Measurements from ENCODE around the gene S100A13.
"Not testable (repeated sequence)": the region's sequence is repeated elsewhere in the genome, so short reads cannot be mapped to it uniquely, and the experiment has no call there.

Gene S100A13

GRCh38 chr1:153626904-153627714, at the start of gene S100A13:
Gene S100A13, minus strand, starts transcription at chr1:153627505. Its CDS starts 1,033 bp downstream, at chr1:153626472.
- peak; percentile 78 for DNase-seq

GRCh38 chr1:153673511-153673910, 46.2 kb upstream of the S100A13 start:
- DNase-seq = no peak

GRCh38 chr1:153671628-153672353, 44.5 kb upstream of the S100A13 start:
- DNase-seq = not testable (repeated sequence)

GRCh38 chr1:153670859-153671627, 43.7 kb upstream of the S100A13 start, which contains the start of gene ILF2:
Gene ILF2, minus strand, starts transcription at chr1:153670993. Its CDS starts 71 bp downstream, at chr1:153670922.
- peak; percentile 99 for DNase-seq

- no peak for DNase-seq
Measured at GRCh38 chr1:153670257-153670858, 43.1 kb upstream of the S100A13 start.

- DNase-seq = no peak
Measured at GRCh38 chr1:153669606-153670005, 42.3 kb upstream of the S100A13 start.

- not testable (repeated sequence) for DNase-seq
Measured at GRCh38 chr1:153668672-153669071, 41.4 kb upstream of the S100A13 start.

- no peak for DNase-seq
Measured at GRCh38 chr1:153667439-153667838, 40.1 kb upstream of the S100A13 start.

GRCh38 chr1:153663211-153663610, 35.9 kb upstream of the S100A13 start:
- DNase-seq = no peak

- DNase-seq = no peak
Measured at GRCh38 chr1:153662269-153662668, 35.0 kb upstream of the S100A13 start.

- DNase-seq = no peak
Measured at GRCh38 chr1:153661111-153661708, 33.9 kb upstream of the S100A13 start.

- no peak for DNase-seq
Measured at GRCh38 chr1:153659656-153660055, 32.4 kb upstream of the S100A13 start.

- no peak for DNase-seq
Measured at GRCh38 chr1:153659175-153659534, 31.9 kb upstream of the S100A13 start.

- DNase-seq = peak; percentile 24
Measured at GRCh38 chr1:153658400-153659174, 31.3 kb upstream of the S100A13 start, which contains the start of gene SNAPIN. Gene SNAPIN, plus strand, starts transcription at chr1:153658703. Its CDS starts 41 bp downstream, at chr1:153658744.

- no peak for DNase-seq
Measured at GRCh38 chr1:153655333-153655732, 28.0 kb upstream of the S100A13 start.

GRCh38 chr1:153652805-153653500, 25.6 kb upstream of the S100A13 start:
- DNase-seq = no peak

GRCh38 chr1:153651771-153652170, 24.5 kb upstream of the S100A13 start:
- no peak for DNase-seq

GRCh38 chr1:153649863-153650235, 22.5 kb upstream of the S100A13 start:
- DNase-seq = no peak

GRCh38 chr1:153649137-153649862, 22.0 kb upstream of the S100A13 start:
- no peak for DNase-seq

- no peak for DNase-seq
Measured at GRCh38 chr1:153648000-153648643, 20.8 kb upstream of the S100A13 start.
